ENCODE data around the gene SND1.

DNA sequence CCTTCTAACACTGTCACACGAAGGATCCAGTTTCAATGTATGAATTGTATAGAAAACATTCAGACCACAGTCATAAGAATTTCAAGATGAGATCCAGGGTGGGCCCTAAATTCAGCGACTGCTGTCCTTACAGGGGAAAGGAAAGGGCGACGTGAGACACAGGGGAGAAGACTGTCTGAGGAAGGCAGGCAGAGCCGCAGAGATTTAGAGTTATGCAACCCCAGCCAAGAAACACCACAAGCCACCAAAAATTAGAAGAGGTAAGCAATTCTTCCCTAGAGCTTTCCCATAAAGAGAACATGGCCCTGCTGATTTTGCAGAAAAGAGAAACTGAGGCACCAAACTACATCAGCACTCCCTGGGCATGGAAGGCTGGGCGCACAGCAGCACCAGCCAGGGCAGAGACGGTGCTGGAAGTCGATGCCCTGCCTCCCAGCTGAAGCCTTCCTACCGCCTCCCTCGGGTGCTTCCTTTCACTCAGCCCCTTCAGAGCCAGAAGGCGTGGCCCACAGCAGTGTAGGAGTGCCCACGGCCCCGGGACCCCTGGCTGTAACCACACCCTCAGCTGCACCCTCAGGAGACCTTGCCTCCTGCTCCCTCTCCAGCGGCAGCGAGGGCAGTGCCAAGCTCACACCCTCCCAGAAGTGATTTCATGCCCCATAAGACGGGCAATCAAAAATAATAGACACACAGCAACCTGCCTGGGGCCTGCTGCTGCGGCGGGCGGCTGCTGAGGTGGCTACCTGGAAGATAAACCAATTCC is 460.2 kb downstream of the SND1 start:
- TF ChIP-seq TAF1 (IDR thresholded peaks at IDR 0.05; ENCODE audit: low read depth) (no peak), EP300 (IDR thresholded peaks at IDR 0.05; ENCODE audit: borderline replicate concordance) (no peak), YY1 (IDR thresholded peaks at IDR 0.05; ENCODE audit: low read depth) (no peak), RAD21 (IDR thresholded peaks at IDR 0.05; ENCODE audit: low read depth) (no peak)

Data from Ishikawa (cell line).